Activated CD4-positive, alpha-beta memory T cell treated with anti-CD3 and anti-CD28 coated beads for 36 hours (primary cell): ENCODE measurements around the gene HERPUD2. TPM values are rescaled to one million over a fixed set of nuclear protein-coding genes. Genes with fewer than 3 reads are reported as not detected.

ENCODE experiments used
- CTCF ChIA-PET: fragments of 350-600 bp; sonication (Branson Sonifier 250); formaldehyde crosslinking; loops from one replicate; lab custom pipeline; 2021; ENCODE audit warnings: antibody characterized with exemption, inconsistent platforms; lab: Charles Lee
- POLR2A ChIA-PET: fragments of 350-600 bp; sonication (Branson Sonifier 250); formaldehyde crosslinking; loops from one replicate; lab custom pipeline; 2021; ENCODE audit warnings: antibody characterized with exemption; lab: Charles Lee
- DNase-seq: peaks from one replicate; pipeline ENCODE4 v3.0.0-alpha.2; 2020
- H3K27ac Mint-ChIP-seq: one replicate; pipeline ENCODE4 v1.8.0; 2021; ENCODE audit warnings: mixed read lengths
- H3K27me3 Mint-ChIP-seq: one replicate; pipeline ENCODE4 v1.8.0; 2021; ENCODE audit warnings: mixed read lengths
- H3K36me3 Mint-ChIP-seq: one replicate; pipeline ENCODE4 v1.8.0; 2021; ENCODE audit warnings: mixed read lengths
- H3K4me1 Mint-ChIP-seq: one replicate; pipeline ENCODE4 v1.8.0; 2021; ENCODE audit warnings: low read depth, mixed read lengths
- H3K4me3 Mint-ChIP-seq: one replicate; pipeline ENCODE4 v1.8.0; 2021; ENCODE audit warnings: mild to moderate bottlenecking, mixed read lengths
- H3K9me3 Mint-ChIP-seq: one replicate; pipeline ENCODE4 v1.8.0; 2021; ENCODE audit warnings: mixed read lengths
- intact Hi-C: fragments of 100-400 bp; cut with micrococcal nuclease; formaldehyde crosslinking; loops from one replicate; pipeline ENCODE4 v1.15.1; 2023
- total RNA-seq, 2 experiments: library from RNA; stranded (reverse); gene quantifications; one replicate each; pipeline ENCODE4 v1.2.3, GENCODE V29; 2021

HERPUD2 gene
- total RNA-seq, 2 experiments from 2014 or later: 26.2 to 29.6 TPM

DNA sequence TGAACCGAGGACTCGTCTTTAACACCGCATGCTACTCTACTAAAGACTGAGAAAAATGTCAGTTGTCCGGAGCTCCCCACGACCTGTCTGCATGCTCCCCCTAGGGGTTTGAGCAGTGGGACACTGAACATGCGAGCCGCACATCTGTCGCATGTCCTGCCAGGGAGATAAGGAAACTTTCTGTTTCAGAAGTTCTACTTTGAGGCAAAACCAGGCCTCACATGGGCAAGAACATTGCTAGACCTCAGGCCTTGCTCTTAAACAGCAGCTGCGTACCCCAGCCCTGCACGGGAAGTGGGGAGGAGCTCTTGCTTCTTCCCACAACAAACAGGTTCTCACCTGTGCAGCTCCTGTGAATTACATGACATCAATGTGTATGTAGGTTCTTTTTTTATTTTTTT lies 30.3 kb upstream of the HERPUD2 start:
- ChIA-PET POLR2A (interaction anchor here (1.1 to 6.3 kb wide), 3 partner anchors 25 to 78 kb away, joined by 3 to 35 read pairs (median 3); partner anchors contain the start of gene SEPTIN7), CTCF (interaction anchor here (0.7 to 6.7 kb wide), 12 partner anchors 14 to 182 kb away, joined by 3 to 46 read pairs (median 6); partner anchors contain the start of gene SEPTIN7)
- H3K36me3 Mint-ChIP-seq: no peaks in the 10 kb centered on the region
- H3K27ac Mint-ChIP-seq: peak overlapping the region; percentile 4
- H3K4me3 Mint-ChIP-seq: no peak overlapping the region
- intact Hi-C loops: loop anchor here (10.0 kb wide), 2 partner anchors 560 to 690 kb away; partner anchors contain the start of gene DPY19L1
- H3K4me1 Mint-ChIP-seq: peaks cover 84% of the 10 kb centered on the region
- H3K27me3 Mint-ChIP-seq: peaks cover 3% of the 10 kb centered on the region
- H3K9me3 Mint-ChIP-seq: no peaks in the 10 kb centered on the region
- DNase-seq: peak; percentile 63

DNA sequence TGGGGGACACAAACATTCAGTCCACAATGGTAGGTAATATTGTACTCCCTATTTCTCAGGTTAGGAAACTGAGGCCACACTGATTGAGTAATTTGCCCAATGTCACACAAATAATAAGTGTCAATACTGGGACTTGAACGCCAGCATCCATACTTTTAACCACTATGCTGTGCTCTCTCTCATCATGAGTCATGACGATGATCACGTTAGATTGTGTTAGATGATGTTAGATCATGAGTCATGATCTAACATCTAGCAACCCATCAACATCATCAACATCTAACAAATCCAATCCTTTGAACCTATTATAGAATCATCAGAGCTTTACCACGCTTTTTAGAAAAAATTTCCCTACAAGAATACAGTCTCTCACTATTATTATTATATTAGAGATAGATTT lies 28.1 kb upstream of the HERPUD2 start:
- POLR2A ChIA-PET: interaction anchor here (1.2 to 2.6 kb wide), 4 partner anchors 23 to 78 kb away, joined by 3 to 17 read pairs (median 4); partner anchors contain the start of genes HERPUD2 and SEPTIN7
- Mint-ChIP-seq H3K27ac (peak overlapping the region; percentile 91), H3K27me3 (no peaks in the 10 kb centered on the region), H3K9me3 (no peaks in the 10 kb centered on the region), H3K4me3 (peak overlapping the region; percentile 29), H3K36me3 (no peaks in the 10 kb centered on the region), H3K4me1 (peaks cover 62% of the 10 kb centered on the region)
- CTCF ChIA-PET: interaction anchor here (0.8 to 6.7 kb wide), 7 partner anchors 11 to 184 kb away, joined by 3 to 46 read pairs (median 5); partner anchors contain the start of gene SEPTIN7
- DNase-seq: no peak
- intact Hi-C loops: loop anchor here (1.0 to 10.0 kb wide), 4 partner anchors 14 to 688 kb away; partner anchors contain the start of genes DPY19L1 and HERPUD2

DNA sequence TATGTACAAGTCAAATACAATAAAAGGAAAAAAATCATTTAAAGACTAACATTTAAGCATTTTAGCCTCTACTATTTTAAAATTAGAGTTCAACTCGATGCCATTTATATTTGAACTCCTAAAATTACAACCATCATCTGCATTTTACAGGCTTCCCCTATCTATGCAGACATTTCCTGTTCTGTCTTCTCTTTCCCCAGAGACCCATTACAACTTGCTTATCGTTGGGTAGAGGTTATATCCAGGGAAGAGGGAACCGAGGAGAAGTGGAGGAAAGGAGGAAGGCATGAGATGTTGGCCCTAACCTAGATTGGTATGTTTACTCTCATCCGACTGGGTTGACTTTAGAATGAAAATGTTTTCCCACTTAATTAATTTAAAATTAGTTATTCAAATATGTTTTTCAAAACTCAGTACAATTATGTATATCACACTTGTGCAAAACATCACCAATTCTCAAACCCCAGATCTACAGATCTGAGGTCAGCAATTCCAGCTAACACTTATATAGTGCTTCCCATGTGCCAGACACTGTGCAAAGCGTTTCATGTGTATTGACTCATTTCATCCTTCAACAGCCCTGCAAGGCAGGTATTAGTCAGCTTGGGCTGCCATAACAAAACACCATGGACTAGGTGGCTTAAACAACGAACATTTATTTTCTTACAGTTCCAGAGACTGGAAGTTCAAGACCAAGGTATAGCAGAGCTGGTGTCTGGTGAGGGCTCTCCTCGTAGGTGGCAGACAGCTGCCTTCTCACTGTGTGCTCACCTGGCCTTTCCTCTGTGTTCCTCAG lies 27.3 kb upstream of the HERPUD2 start:
- POLR2A ChIA-PET: interaction anchor here (1.2 to 2.6 kb wide), 4 partner anchors 22 to 79 kb away, joined by 3 to 17 read pairs (median 4); partner anchors contain the start of genes HERPUD2 and SEPTIN7

DNA sequence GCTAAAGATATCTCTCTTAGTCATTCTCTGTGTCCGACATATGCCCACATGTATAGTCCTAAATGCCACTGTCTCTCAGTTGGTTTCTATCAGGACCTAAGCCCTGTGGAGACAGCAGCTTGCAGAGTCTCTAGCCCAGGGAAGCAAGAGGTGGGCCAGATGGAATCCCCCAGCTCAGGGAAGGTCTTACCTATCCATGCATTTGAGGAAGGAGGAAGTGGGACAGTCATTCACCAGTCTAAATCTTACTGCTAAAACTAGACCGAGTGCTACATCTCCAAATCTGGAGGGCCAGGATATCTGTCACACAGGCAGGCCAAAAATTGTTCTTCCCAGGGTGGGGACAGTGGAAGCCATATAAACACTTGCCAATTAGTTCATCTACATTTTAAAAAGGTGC lies 26.4 kb upstream of the HERPUD2 start:
- no peaks in the 10 kb centered on the region for H3K36me3 Mint-ChIP-seq
- CTCF ChIA-PET: interaction anchor here (2.7 kb wide), 1 partner anchor 11 kb away, joined by 8 read pairs; no protein-coding TSS in a partner anchor
- H3K9me3 Mint-ChIP-seq: no peaks in the 10 kb centered on the region
- no peaks in the 10 kb centered on the region for H3K27me3 Mint-ChIP-seq
- no peak for DNase-seq
- POLR2A ChIA-PET: interaction anchor here (1.6 kb wide), 1 partner anchor 12 kb away, joined by 3 read pairs; no protein-coding TSS in a partner anchor
- no peak overlapping the region for H3K4me3 Mint-ChIP-seq
- intact Hi-C loops: loop anchor here (10.0 kb wide), 2 partner anchors 564 to 686 kb away; partner anchors contain the start of gene DPY19L1
- H3K27ac Mint-ChIP-seq: no peak overlapping the region
- H3K4me1 Mint-ChIP-seq: peaks cover 47% of the 10 kb centered on the region

More for the DNA sequence above, 27.3 kb upstream of the HERPUD2 start:
- CTCF ChIA-PET: interaction anchor here (1.0 to 6.7 kb wide), 4 partner anchors 12 to 185 kb away, joined by 5 to 46 read pairs (median 8); partner anchors contain the start of gene SEPTIN7
- Mint-ChIP-seq H3K9me3 (no peaks in the 10 kb centered on the region), H3K4me1 (peaks cover 56% of the 10 kb centered on the region), H3K36me3 (no peaks in the 10 kb centered on the region), H3K27ac (peak overlapping the region; percentile 91), H3K4me3 (peak overlapping the region; percentile 29), H3K27me3 (no peaks in the 10 kb centered on the region)
- intact Hi-C loops: loop anchor here (1.0 to 10.0 kb wide), 5 partner anchors 8 to 687 kb away; partner anchors contain the start of gene DPY19L1
- peak; percentile 73 for DNase-seq

DNA sequence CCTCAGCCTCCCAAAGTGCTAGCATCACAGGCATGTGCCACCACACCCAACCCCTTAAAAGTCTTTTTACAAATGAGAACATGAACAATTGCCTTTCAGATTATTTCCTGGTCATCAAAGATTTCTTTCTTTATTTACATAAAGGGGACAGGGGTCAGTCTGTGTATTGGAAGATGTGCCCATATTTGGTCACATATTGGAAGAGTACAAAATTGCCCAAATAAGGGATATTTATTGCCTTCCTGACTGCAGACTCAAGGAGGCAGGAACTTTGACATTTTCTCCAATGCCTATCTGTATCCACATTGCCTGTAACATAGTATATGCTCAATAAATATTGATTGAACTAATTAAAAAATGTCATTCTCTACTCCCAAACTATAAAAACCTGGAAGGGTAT lies 25.9 kb upstream of the HERPUD2 start:
- H3K4me3 Mint-ChIP-seq: no peak overlapping the region
- CTCF ChIA-PET: no interaction called here
- H3K36me3 Mint-ChIP-seq: no peaks in the 10 kb centered on the region
- no peak for DNase-seq
- no peak overlapping the region for H3K27ac Mint-ChIP-seq
- no peaks in the 10 kb centered on the region for H3K27me3 Mint-ChIP-seq
- POLR2A ChIA-PET: interaction anchor here (1.6 kb wide), 1 partner anchor 11 kb away, joined by 3 read pairs; no protein-coding TSS in a partner anchor
- intact Hi-C loops: loop anchor here (10.0 kb wide), 2 partner anchors 564 to 686 kb away; partner anchors contain the start of gene DPY19L1
- H3K9me3 Mint-ChIP-seq: no peaks in the 10 kb centered on the region
- H3K4me1 Mint-ChIP-seq: peaks cover 42% of the 10 kb centered on the region

DNA sequence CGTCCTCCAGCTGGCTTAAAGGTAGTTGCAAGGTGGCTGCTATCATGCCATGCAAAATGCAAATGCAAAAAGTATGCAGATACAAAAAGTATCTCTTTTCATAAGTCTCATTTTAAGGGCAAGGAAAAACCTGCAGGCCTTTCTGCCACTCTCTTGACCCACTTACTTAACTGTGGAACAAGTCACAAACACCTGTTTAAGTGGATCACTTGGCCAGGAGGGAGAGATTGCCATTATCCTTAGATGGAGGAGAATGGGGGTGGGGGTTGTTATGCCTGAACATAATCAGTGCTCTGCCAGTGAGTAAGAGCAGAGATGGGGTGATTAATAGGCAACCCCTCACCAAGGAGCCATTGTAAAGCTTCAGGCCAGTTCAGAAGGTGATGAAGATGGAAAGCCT lies 25.1 kb upstream of the HERPUD2 start:
- DNase-seq: no peak
- CTCF ChIA-PET: no interaction called here
- H3K4me3 Mint-ChIP-seq: no peak overlapping the region
- no peak overlapping the region for H3K27ac Mint-ChIP-seq
- H3K27me3 Mint-ChIP-seq: no peaks in the 10 kb centered on the region
- intact Hi-C loops: loop anchor here (10.0 kb wide), 2 partner anchors 565 to 685 kb away; partner anchors contain the start of gene DPY19L1
- peaks cover 38% of the 10 kb centered on the region for H3K4me1 Mint-ChIP-seq
- H3K36me3 Mint-ChIP-seq: no peaks in the 10 kb centered on the region
- H3K9me3 Mint-ChIP-seq: no peaks in the 10 kb centered on the region
- POLR2A ChIA-PET: interaction anchor here (1.6 kb wide), 1 partner anchor 10 kb away, joined by 3 read pairs; no protein-coding TSS in a partner anchor

DNA sequence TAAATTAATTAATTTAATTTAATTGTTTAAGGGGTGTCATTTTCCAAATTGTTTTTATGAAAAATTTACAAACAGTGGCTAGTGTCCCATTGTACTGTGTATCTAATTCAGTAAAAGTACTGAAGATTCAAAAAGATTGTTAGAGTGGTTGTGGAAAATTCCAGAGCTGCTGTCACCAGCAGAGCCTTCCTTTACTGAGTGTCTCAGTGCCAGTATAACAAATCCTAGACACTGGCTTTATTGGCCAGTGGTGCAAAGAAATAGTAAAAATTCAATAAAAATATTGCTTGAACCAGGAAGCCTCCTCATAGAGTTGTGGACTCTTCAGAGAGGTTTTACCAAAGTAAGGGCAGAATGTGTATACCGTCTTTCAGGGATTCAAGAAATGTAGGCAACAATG lies 23.1 kb upstream of the HERPUD2 start:
- intact Hi-C loops: no loop called here
- no peak for DNase-seq
- Mint-ChIP-seq H3K4me3 (no peak overlapping the region), H3K4me1 (peaks cover 19% of the 10 kb centered on the region), H3K27ac (no peak overlapping the region), H3K9me3 (no peaks in the 10 kb centered on the region), H3K27me3 (no peaks in the 10 kb centered on the region), H3K36me3 (no peaks in the 10 kb centered on the region)
- ChIA-PET POLR2A (no interaction called here), CTCF (no interaction called here)

DNA sequence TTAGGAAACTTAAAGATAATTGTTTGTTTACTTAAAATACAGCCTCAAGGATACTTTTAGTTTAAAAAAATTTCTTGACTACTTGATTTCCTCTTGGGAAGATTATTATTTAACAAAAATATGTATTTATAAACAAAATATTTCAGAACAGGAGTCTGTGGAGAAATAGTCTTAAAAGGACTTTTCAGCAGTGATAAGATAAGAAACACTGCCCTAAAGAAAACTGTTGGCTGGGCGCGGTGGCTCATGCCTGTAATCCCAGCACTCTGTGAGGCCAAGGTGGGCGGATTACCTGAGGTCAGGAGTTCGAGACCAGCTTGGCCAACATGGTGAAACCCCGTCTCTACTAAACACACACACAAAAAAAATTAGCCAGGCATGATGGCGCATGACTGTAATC lies 22.6 kb upstream of the HERPUD2 start:
- Mint-ChIP-seq H3K27me3 (no peaks in the 10 kb centered on the region), H3K4me3 (no peak overlapping the region), H3K9me3 (no peaks in the 10 kb centered on the region), H3K27ac (no peak overlapping the region), H3K4me1 (peaks cover 13% of the 10 kb centered on the region), H3K36me3 (no peaks in the 10 kb centered on the region)
- ChIA-PET POLR2A (no interaction called here), CTCF (interaction anchor here (0.8 kb wide), 1 partner anchor 83 kb away, joined by 3 read pairs; the partner anchor contains the start of gene SEPTIN7)
- intact Hi-C loops: no loop called here
- DNase-seq: no peak

DNA sequence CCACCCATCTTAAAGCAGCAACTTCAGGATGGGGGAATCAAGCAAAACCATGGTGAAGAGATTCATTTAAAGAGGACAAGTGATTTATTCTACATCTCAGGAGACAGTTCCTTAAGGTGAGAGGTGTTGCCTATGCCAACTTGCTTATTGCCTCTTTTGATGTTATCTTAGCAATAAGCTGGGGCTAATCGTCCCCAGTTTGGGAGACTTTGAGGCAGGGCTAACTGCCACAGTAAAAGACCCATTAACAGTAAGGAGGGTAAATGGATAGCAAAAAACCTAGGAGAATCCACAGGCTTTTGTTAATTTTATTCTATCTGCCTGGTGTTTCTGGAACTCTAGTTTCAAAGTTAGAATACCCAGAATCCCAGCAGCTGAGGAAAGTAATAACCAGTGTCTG lies 22.1 kb upstream of the HERPUD2 start:
- no peak overlapping the region for H3K4me3 Mint-ChIP-seq
- DNase-seq: no peak
- ChIA-PET CTCF (interaction anchor here (0.8 kb wide), 1 partner anchor 84 kb away, joined by 3 read pairs; the partner anchor contains the start of gene SEPTIN7), POLR2A (no interaction called here)
- H3K27me3 Mint-ChIP-seq: no peaks in the 10 kb centered on the region
- no peaks in the 10 kb centered on the region for H3K36me3 Mint-ChIP-seq
- peaks cover 8% of the 10 kb centered on the region for H3K4me1 Mint-ChIP-seq
- H3K9me3 Mint-ChIP-seq: no peaks in the 10 kb centered on the region
- intact Hi-C loops: no loop called here
- H3K27ac Mint-ChIP-seq: no peak overlapping the region

DNA sequence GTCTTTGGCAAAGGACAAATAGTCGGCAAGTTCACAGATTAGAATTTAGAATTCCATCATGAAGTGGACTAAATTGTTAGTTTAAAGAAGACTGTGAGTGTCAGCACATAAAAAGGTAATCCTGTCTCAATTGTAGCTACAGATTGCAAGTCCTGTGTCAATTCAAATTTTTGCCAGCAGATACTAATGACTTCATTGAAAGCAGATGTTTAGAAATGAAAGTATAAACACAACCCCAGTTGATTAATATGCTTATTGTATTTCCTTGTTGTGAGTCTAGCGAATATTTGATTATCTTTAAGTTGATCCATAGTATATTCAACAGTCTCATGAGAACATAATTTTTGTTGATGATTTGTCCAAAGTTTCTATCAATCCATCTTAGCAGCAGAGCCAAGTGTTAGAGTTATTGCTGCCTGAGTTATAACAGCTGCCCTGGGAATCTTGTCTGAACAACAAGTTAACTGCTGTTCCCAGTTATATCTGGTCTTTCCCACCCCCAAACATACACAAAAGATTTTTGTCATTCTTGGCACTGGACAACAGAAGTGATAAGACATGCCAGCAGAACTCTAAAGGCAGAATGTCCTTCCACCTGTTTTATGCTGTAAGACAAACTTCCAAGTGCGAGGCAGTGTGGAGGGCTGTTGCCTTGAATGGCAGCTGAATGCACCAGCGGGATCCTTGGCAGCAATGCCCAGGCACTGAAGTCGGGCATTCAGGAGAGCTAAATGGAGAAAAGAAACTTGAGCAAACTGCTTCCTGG lies 21.3 kb upstream of the HERPUD2 start:
- Mint-ChIP-seq H3K4me1 (peaks cover under 1% of the 10 kb centered on the region), H3K36me3 (no peaks in the 10 kb centered on the region), H3K4me3 (no peak overlapping the region), H3K27me3 (no peaks in the 10 kb centered on the region), H3K27ac (no peak overlapping the region), H3K9me3 (no peaks in the 10 kb centered on the region)
- DNase-seq: no peak
- POLR2A ChIA-PET: no interaction called here
- intact Hi-C loops: no loop called here
- CTCF ChIA-PET: no interaction called here

DNA sequence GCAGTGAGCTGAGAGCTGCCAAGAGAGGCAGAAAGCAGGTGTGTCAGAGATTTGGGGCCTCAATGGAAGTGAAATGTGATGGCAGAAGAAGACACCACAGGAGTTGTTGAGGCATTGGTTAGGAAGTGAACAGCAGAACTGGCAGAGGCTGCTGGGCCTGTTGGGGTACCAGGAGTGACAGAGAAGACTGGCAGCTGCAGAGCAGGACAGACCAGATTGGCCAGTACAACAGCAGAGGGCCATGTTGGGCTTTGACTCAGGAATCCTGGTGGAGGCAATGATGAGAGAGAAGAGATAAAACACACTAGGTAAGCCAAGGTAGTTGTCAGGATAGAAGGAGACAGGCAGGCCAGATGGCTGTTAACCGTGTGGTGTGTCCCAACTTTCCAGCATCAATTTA lies 19.9 kb upstream of the HERPUD2 start:
- peaks cover 5% of the 10 kb centered on the region for H3K4me1 Mint-ChIP-seq
- CTCF ChIA-PET: no interaction called here
- POLR2A ChIA-PET: no interaction called here

More for the DNA sequence above, 19.9 kb upstream of the HERPUD2 start:
- Mint-ChIP-seq H3K36me3 (no peaks in the 10 kb centered on the region), H3K27ac (no peak overlapping the region), H3K4me3 (no peak overlapping the region), H3K9me3 (no peaks in the 10 kb centered on the region), H3K27me3 (no peaks in the 10 kb centered on the region)
- intact Hi-C loops: no loop called here
- DNase-seq: no peak
